Measurements from ENCODE around the gene BANF2. TPM values are rescaled to one million over a fixed set of nuclear protein-coding genes. Genes with fewer than 3 reads are reported as not detected.

BANF2 gene
- total and polyA plus RNA-seq, 2 of the 13 experiments (the other 11 are each of a cell fraction or from before 2014, with no cell fraction given) = 0.35 TPM; not detected in 1

DNA sequence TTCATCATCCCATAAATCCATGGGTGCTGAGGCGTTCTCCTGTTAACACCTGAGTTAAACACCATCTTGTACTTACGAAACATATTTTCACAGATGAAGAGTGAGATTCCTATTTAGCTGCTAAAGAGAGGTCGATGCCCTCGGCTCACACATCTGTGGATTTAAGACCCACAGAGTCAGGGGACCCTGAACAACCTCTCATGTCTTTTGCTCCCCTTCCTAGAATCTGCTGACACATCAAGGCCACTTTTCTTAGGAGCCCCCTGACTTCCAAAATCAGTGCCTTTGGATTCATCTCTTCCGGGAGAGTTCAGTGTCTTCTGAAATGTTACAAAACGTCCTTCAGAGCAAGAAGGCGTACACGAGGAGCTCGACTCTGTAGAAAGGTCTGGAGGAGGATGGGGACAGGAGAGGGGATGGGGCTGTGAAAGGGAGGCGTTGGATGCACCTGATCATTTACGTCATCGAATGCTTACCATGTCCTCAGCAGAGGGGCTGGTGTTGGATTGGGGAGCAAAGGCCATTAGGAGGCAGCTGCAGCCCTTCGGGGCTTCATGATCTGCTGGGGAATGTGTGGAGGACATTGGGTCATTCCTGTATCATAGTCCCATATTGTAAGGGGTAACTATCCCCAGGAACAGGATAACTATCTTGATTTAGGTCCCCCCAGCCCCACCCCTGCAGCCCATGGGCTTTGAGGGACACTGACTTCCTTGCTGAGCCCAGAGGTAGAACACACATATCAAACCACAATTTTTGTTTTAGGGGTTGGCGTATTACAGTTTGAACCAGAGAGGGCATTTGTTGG, 22.9 kb downstream of the BANF2 start:
- Histone ChIP-seq H3K4me3 (replicated peaks in 1 of 3; ENCODE audit: insufficient read depth in 1 of 3, low read depth in 2 of 3, low read length in 3 of 3) (peak overlapping the region in 1 of 3 experiments; percentile 8; a peak in 3 of 6 replicates), H2AFZ (ENCODE audit: low read length) (no peak overlapping the region), H3K27me3 (ENCODE audit: control insufficient read depth in 1 of 2, insufficient read depth in 2 of 2, low read length in 2 of 2) (peaks cover 4 to 70% of the 10 kb centered on the region in 2 experiments; a peak in 4 of 5 replicates), H3K79me2 (ENCODE audit: insufficient read depth, low read length) (no peaks in the 10 kb centered on the region), H4K20me1 (ENCODE audit: insufficient read depth, low read length) (no peaks in the 10 kb centered on the region), H3K4me1 (ENCODE audit: insufficient read depth, low read length) (peaks cover 44% of the 10 kb centered on the region), H3K36me3 (replicated peaks in 1 of 2; ENCODE audit: control insufficient read depth in 1 of 2, insufficient read depth in 2 of 2, low read length in 2 of 2) (no peaks in the 10 kb centered on the region), H3K4me2 (ENCODE audit: low read depth, low read length) (peak overlapping the region; percentile 52), H3K9ac (ENCODE audit: insufficient read depth, low read depth, low read length) (no peak overlapping the region), H3K27ac (ENCODE audit: extremely low read length, insufficient read depth, low read length) (peak overlapping the region; percentile 55), H3K9me3 (ENCODE audit: low read length) (no peaks in the 10 kb centered on the region)
- intact Hi-C loops (cut with micrococcal nuclease; ENCODE audit: unreplicated experiment) (loop anchor here (1.0 to 5.0 kb wide), 6 partner anchors 40 to 215 kb away; partner anchors contain the start of gene RRBP1), in situ Hi-C loops (cut with HindIII; ENCODE audit: extremely low pct_ligation_motif_present, low pct_unique_long_range_greater_than_20kb) (no loop called here)
- ATAC-seq (peak; percentile 8), FAIRE-seq (no peak), DNase-seq (ENCODE audit: low spot score) (no peak)
- WGBS (ENCODE audit: low lambda C conversion rate) = 10% methylated on average over 13 of the region's 14 CpGs
- no TSS peak for BruUV-seq (replicated peaks)
- POLR2A ChIA-PET = interaction anchor here (0.8 to 5.5 kb wide), 18 partner anchors 13 to 175 kb away, joined by 3 to 81 read pairs (median 4); partner anchors contain the start of genes DSTN and RRBP1
- CTCF ChIA-PET (ENCODE audit: low intra/inter-chr PET ratio, low total read pairs) = interaction anchor here (1.5 to 1.6 kb wide), 3 partner anchors 39 to 175 kb away, joined by 3 to 13 read pairs (median 8); partner anchors contain the start of gene RRBP1
- TF ChIP-seq ADNP (CRISPR knock-in tag; IDR thresholded peaks at IDR 0.05) (no peak), CTCF (CRISPR knock-in tag; IDR thresholded peaks at IDR 0.05) (0 out of 2 replicates have a peak, but pooled peaks have one; percentile 22), NR1H2 (CRISPR knock-in tag; IDR thresholded peaks at IDR 0.05; ENCODE audit: borderline replicate concordance, low read depth) (no peak), ZNF329 (CRISPR knock-in tag; IDR thresholded peaks at IDR 0.05; ENCODE audit: low read depth) (no peak), ZNF747 (CRISPR knock-in tag; IDR thresholded peaks at IDR 0.05; ENCODE audit: borderline replicate concordance) (0 out of 2 replicates have a peak, but pooled peaks have one; percentile 32), ZNF556 (CRISPR knock-in tag; IDR thresholded peaks at IDR 0.05; ENCODE audit: borderline replicate concordance) (no peak), ZNF235 (CRISPR knock-in tag; IDR thresholded peaks at IDR 0.05; ENCODE audit: borderline replicate concordance) (0 out of 2 replicates have a peak, but pooled peaks have one; percentile 37), PAX8 (CRISPR knock-in tag; IDR thresholded peaks at IDR 0.05; ENCODE audit: borderline replicate concordance) (peak; percentile 81; the same call in 1 of the 2 replicates), ZNF460 (CRISPR knock-in tag; IDR thresholded peaks at IDR 0.05; ENCODE audit: borderline replicate concordance) (no peak), ZNF225 (CRISPR knock-in tag; IDR thresholded peaks at IDR 0.05) (no peak), FOXM1 (CRISPR knock-in tag; IDR thresholded peaks at IDR 0.05) (no peak), ZBTB7B (CRISPR knock-in tag; IDR thresholded peaks at IDR 0.05) (no peak), EED (CRISPR knock-in tag; IDR thresholded peaks at IDR 0.05) (0 out of 2 replicates have a peak, but pooled peaks have one; percentile 35)
- TF ChIP-seq, protein P1, sequence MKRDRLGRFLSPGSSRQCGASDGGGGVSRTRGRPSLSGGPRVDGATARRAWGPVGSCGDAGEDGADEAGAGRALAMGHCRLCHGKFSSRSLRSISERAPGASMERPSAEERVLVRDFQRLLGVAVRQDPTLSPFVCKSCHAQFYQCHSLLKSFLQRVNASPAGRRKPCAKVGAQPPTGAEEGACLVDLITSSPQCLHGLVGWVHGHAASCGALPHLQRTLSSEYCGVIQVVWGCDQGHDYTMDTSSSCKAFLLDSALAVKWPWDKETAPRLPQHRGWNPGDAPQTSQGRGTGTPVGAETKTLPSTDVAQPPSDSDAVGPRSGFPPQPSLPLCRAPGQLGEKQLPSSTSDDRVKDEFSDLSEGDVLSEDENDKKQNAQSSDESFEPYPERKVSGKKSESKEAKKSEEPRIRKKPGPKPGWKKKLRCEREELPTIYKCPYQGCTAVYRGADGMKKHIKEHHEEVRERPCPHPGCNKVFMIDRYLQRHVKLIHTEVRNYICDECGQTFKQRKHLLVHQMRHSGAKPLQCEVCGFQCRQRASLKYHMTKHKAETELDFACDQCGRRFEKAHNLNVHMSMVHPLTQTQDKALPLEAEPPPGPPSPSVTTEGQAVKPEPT (CRISPR knock-in tag; IDR thresholded peaks at IDR 0.05; ENCODE audit: low read depth) = peak; percentile 44; the same call in 1 of the 2 replicates
- TF ChIP-seq, protein P2, sequence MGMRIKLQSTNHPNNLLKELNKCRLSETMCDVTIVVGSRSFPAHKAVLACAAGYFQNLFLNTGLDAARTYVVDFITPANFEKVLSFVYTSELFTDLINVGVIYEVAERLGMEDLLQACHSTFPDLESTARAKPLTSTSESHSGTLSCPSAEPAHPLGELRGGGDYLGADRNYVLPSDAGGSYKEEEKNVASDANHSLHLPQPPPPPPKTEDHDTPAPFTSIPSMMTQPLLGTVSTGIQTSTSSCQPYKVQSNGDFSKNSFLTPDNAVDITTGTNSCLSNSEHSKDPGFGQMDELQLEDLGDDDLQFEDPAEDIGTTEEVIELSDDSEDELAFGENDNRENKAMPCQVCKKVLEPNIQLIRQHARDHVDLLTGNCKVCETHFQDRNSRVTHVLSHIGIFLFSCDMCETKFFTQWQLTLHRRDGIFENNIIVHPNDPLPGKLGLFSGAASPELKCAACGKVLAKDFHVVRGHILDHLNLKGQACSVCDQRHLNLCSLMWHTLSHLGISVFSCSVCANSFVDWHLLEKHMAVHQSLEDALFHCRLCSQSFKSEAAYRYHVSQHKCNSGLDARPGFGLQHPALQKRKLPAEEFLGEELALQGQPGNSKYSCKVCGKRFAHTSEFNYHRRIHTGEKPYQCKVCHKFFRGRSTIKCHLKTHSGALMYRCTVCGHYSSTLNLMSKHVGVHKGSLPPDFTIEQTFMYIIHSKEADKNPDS (CRISPR knock-in tag; IDR thresholded peaks at IDR 0.05) = no peak
- TF ChIP-seq, protein P3, sequence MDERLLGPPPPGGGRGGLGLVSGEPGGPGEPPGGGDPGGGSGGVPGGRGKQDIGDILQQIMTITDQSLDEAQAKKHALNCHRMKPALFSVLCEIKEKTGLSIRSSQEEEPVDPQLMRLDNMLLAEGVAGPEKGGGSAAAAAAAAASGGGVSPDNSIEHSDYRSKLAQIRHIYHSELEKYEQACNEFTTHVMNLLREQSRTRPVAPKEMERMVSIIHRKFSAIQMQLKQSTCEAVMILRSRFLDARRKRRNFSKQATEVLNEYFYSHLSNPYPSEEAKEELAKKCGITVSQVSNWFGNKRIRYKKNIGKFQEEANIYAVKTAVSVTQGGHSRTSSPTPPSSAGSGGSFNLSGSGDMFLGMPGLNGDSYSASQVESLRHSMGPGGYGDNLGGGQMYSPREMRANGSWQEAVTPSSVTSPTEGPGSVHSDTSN (CRISPR knock-in tag; IDR thresholded peaks at IDR 0.05) = 0 out of 2 replicates have a peak, but pooled peaks have one; percentile 32

Measured in HepG2 (cell line).